Inferior parietal cortex (tissue), 1 donor: ENCODE measurements around the gene SIX5.
"Not testable (repeated sequence)": the region's sequence is repeated elsewhere in the genome, so short reads cannot be mapped to it uniquely, and the experiment has no call there.

ENCODE experiments used
- DNase-seq: peaks from one replicate; pipeline ENCODE4 v3.0.0-alpha.2; 2016; ENCODE audit errors: extremely low spot score

Gene SIX5

GRCh38 chr19:45768984-45769782, at the start of gene SIX5:
TSS of gene SIX5 (minus strand) at chr19:45769252. CDS start at chr19:45768844, 408 bp downstream.
- peak; percentile 93 for DNase-seq

- no peak for DNase-seq
Observed at GRCh38 chr19:45817725-45818301, 48.8 kb upstream of the SIX5 start.

- peak; percentile 83 for DNase-seq
Observed at GRCh38 chr19:45817010-45817724, 48.1 kb upstream of the SIX5 start.

- DNase-seq, result no peak
Observed at GRCh38 chr19:45816236-45817009, 47.4 kb upstream of the SIX5 start.

GRCh38 chr19:45815481-45816216, 46.6 kb upstream of the SIX5 start:
- no peak for DNase-seq

- no peak for DNase-seq
Observed at GRCh38 chr19:45814851-45815480, 45.9 kb upstream of the SIX5 start, which contains the start of gene RSPH6A. TSS of gene RSPH6A (minus strand) at chr19:45815308. CDS start at chr19:45815176, 132 bp downstream.

GRCh38 chr19:45814166-45814780, 45.2 kb upstream of the SIX5 start:
- DNase-seq, result no peak

GRCh38 chr19:45812297-45812696, 43.2 kb upstream of the SIX5 start:
- DNase-seq, result no peak

- DNase-seq, result no peak
Observed at GRCh38 chr19:45809643-45810159, 40.6 kb upstream of the SIX5 start.

GRCh38 chr19:45805719-45806118, 36.7 kb upstream of the SIX5 start:
- DNase-seq, result no peak

GRCh38 chr19:45804959-45805230, 35.8 kb upstream of the SIX5 start:
- DNase-seq, result no peak

- no peak for DNase-seq
Observed at GRCh38 chr19:45804140-45804958, 35.3 kb upstream of the SIX5 start.

GRCh38 chr19:45801603-45802175, 32.6 kb upstream of the SIX5 start:
- no peak for DNase-seq

- no peak for DNase-seq
Observed at GRCh38 chr19:45800070-45800553, 31.1 kb upstream of the SIX5 start.

GRCh38 chr19:45799541-45799940, 30.5 kb upstream of the SIX5 start:
- DNase-seq, result not testable (repeated sequence)

GRCh38 chr19:45798995-45799517, 30.0 kb upstream of the SIX5 start:
- peak; percentile 77 for DNase-seq

GRCh38 chr19:45794627-45795026, 25.6 kb upstream of the SIX5 start:
- DNase-seq, result no peak

GRCh38 chr19:45793876-45794275, 24.8 kb upstream of the SIX5 start:
- DNase-seq, result no peak

GRCh38 chr19:45793178-45793564, 24.1 kb upstream of the SIX5 start:
- DNase-seq, result no peak
